ENCODE data around the gene DNAH1.

DNA sequence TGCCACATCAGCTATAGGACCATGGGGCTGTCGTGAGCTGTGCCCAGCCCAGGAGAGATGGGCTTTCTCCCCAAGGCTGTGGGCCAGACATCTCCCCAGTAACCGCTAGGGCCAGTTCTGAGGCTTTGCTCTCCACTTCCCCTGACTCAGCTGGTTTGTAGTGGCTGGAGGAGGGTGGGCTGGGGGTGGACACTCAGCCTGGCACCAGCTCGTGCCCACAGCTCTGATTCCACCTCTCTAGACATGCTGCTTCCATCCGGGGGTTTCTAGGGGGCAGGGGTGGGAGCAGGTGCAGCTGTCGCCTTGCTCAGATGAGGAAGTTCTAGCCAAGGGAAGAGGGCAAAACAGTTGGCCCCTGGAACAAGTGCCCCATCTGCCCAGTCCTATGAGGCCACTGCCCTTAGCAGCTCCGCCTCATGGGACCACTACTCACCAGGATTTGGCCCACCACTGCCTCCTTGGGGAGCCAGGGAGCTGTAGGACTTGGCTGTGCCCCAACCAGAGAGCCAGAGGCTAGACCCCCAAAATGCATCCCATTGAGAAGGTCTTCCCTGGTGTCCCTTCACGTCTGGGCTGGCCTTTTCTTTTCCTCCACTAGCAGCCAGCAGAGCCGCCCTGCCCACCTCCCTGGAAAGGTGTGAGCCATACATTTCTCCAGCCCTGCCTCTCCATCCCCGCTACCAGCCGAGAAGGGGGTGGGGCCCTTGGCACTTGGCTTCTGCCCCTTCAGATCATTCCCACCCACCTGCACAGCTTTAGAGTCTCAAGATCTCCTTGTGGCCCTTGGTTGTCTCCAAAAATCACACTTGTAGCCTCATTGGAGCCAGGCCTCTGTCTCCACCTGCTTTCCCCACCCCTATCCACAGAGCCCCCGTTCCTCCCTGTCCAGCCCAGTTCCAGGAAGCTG lies 18.6 kb upstream of the DNAH1 start:
- TF ChIP-seq YY1 (IDR thresholded peaks at IDR 0.05; ENCODE audit: low read depth) (no peak), RAD21 (IDR thresholded peaks at IDR 0.05; ENCODE audit: low read depth) (no peak), TAF1 (IDR thresholded peaks at IDR 0.05; ENCODE audit: low read depth) (no peak), TEAD4 (IDR thresholded peaks at IDR 0.05) (no peak), EGR1 (IDR thresholded peaks at IDR 0.05) (no peak), TCF12 (IDR thresholded peaks at IDR 0.05; ENCODE audit: low read depth) (no peak), CREB1 (IDR thresholded peaks at IDR 0.05; ENCODE audit: low read depth) (no peak), MAX (IDR thresholded peaks at IDR 0.05) (no peak)
- TF ChIP-seq, protein P1, sequence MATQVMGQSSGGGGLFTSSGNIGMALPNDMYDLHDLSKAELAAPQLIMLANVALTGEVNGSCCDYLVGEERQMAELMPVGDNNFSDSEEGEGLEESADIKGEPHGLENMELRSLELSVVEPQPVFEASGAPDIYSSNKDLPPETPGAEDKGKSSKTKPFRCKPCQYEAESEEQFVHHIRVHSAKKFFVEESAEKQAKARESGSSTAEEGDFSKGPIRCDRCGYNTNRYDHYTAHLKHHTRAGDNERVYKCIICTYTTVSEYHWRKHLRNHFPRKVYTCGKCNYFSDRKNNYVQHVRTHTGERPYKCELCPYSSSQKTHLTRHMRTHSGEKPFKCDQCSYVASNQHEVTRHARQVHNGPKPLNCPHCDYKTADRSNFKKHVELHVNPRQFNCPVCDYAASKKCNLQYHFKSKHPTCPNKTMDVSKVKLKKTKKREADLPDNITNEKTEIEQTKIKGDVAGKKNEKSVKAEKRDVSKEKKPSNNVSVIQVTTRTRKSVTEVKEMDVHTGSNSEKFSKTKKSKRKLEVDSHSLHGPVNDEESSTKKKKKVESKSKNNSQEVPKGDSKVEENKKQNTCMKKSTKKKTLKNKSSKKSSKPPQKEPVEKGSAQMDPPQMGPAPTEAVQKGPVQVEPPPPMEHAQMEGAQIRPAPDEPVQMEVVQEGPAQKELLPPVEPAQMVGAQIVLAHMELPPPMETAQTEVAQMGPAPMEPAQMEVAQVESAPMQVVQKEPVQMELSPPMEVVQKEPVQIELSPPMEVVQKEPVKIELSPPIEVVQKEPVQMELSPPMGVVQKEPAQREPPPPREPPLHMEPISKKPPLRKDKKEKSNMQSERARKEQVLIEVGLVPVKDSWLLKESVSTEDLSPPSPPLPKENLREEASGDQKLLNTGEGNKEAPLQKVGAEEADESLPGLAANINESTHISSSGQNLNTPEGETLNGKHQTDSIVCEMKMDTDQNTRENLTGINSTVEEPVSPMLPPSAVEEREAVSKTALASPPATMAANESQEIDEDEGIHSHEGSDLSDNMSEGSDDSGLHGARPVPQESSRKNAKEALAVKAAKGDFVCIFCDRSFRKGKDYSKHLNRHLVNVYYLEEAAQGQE (IDR thresholded peaks at IDR 0.05; ENCODE audit: low read depth), result no peak

Measured in Ishikawa (cell line).